Lower leg skin (tissue), 4 donors: ENCODE data around the gene SYDE1. TPM values are rescaled to one million over a fixed set of nuclear protein-coding genes. Genes with fewer than 3 reads are reported as not detected.

Experiments
- DNase-seq, 2 donors: peaks; one replicate each; pipeline ENCODE4 v3.0.0-alpha.2; 2019; ENCODE audit warnings: low spot score in 2 of 2
- H3K4me3 ChIP-seq: fragments of 200-600 bp; sonication (generic); 2 replicates; pipeline ENCODE4 v1.5.1; 2017; ENCODE audit warnings: mild to moderate bottlenecking, low read depth; ENCODE audit not compliant: poor library complexity, severe bottlenecking
- POLR2A ChIP-seq, 2 donors: fragments of 450-650 bp; IDR thresholded peaks; one replicate each; pipeline ENCODE4 v1.6.1; 2016 to 2017; ENCODE audit warnings: antibody characterized with exemption in 2 of 2, mild to moderate bottlenecking in 1 of 2, moderate library complexity in 1 of 2
- WGBS, 2 donors: methylation state at CpG; one replicate each; pipeline ENCODE4 v1.1.5; 2018; 5-methylcytosine and 5-hydroxymethylcytosine counted together
- intact Hi-C: fragments of 100-400 bp; cut with DNase I; formaldehyde crosslinking; loops from one replicate; pipeline ENCODE4 v1.15.0; 2023; ENCODE audit warnings: low total_unique reads
- total RNA-seq, 4 donors: library from RNA; depleted of rRNA; stranded (reverse); fragments of >200 nt; gene quantifications; one replicate each; pipeline ENCODE4 v1.1.0, GENCODE V29; 2016
- TF ChIP-seq, protein P1 (sequence below), 3 donors: fragments of 450-650 bp; IDR thresholded peaks; one replicate each; pipeline ENCODE4 v1.5.1; 2016; ENCODE audit warnings: antibody characterized with exemption in 3 of 3, mild to moderate bottlenecking in 3 of 3, moderate library complexity in 2 of 3

Gene SYDE1
- total RNA-seq, 4 donors from 2014 or later: 7.1 to 15.9 (median 9.9) TPM

DNA sequence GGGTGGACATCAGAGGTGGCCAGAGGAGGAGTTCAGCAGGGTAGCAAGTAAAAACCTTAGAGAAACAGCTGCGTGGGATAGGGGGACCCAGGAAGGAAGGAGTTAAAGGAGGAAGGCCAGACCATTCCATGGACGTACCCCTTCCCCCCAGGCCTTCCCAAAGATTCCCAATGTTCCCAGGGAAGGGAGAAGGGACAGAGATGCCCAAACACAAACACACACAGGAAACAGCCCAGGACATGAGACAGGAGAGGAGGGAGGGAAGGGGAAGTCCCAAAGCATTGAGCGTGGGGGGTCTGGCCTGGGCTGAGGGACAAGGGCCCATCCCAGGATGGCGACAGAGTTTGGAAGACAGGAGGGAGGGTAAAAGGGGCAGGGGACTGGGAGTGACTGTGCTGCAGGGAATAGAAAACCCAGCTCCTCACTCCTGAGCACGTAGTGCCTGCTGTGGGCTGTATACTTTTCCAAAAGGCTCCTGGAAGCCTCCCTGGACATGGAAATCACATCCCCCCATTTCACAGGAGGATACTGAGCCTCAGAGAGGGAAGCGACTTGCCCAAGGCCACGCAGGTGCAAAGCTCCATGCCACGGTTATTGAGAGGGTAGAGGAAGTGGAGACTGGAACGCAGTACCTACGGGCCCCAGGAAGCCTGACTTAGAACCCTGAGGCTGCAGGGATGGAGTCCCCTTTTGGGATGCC lies 1.1 kb downstream of the SYDE1 start:
- no peak for DNase-seq
- WGBS, 2 donors: 49 to 50% methylated on average over 10 of the region's 10 CpGs
- H3K4me3 ChIP-seq: peak overlapping the region; percentile 67
- intact Hi-C loops: no loop called here
- TF ChIP-seq, protein P1, sequence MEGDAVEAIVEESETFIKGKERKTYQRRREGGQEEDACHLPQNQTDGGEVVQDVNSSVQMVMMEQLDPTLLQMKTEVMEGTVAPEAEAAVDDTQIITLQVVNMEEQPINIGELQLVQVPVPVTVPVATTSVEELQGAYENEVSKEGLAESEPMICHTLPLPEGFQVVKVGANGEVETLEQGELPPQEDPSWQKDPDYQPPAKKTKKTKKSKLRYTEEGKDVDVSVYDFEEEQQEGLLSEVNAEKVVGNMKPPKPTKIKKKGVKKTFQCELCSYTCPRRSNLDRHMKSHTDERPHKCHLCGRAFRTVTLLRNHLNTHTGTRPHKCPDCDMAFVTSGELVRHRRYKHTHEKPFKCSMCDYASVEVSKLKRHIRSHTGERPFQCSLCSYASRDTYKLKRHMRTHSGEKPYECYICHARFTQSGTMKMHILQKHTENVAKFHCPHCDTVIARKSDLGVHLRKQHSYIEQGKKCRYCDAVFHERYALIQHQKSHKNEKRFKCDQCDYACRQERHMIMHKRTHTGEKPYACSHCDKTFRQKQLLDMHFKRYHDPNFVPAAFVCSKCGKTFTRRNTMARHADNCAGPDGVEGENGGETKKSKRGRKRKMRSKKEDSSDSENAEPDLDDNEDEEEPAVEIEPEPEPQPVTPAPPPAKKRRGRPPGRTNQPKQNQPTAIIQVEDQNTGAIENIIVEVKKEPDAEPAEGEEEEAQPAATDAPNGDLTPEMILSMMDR (IDR thresholded peaks at IDR 0.05): no peak
- no peak for TF ChIP-seq POLR2A (IDR thresholded peaks at IDR 0.05)

DNA sequence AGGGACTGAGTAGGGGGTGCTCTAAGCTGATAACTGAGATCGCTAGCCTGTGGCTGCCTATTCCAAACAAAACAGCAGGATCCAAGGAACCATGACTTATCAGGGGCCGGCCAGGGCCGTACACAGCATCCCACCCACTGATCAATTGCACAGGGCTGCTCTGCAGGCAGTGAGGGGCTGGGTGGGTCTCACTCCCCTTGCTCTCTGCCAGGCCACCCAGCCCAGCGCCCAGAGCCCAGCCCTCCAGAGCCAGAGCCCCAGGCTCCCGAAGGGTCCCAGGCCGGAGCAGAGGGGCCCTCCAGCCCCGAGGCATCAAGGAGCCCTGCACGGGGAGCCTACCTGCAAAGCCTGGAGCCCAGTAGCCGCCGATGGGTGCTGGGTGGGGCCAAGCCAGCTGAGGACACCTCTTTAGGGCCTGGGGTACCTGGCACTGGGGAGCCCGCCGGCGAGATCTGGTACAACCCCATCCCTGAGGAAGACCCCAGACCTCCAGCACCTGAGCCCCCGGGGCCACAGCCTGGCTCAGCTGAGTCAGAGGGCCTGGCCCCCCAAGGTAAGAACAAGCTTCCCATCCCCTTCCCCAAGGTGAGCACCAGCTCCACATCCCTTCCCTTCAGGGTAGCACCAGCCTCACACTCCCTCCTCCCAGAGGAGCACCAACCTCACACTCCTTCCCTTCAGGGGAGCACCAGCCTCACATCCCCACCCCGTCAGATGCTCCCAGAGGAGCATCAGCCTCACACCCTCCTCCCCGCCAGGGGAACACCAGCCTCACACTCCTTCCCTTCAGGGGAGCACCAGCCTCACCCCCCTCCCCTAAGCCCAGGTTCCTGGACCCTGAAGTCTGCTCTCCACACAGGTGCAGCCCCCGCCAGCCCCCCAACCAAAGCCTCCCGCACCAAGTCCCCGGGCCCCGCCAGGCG lies 1.9 kb downstream of the SYDE1 start:
- TF ChIP-seq POLR2A (IDR thresholded peaks at IDR 0.05): no peak
- TF ChIP-seq, protein P1 (IDR thresholded peaks at IDR 0.05): no peak
- intact Hi-C loops: no loop called here
- 88 to 89% methylated on average over 9 to 19 of the region's 21 CpGs for WGBS, 2 donors
- DNase-seq: no peak
- no peak overlapping the region for H3K4me3 ChIP-seq

DNA sequence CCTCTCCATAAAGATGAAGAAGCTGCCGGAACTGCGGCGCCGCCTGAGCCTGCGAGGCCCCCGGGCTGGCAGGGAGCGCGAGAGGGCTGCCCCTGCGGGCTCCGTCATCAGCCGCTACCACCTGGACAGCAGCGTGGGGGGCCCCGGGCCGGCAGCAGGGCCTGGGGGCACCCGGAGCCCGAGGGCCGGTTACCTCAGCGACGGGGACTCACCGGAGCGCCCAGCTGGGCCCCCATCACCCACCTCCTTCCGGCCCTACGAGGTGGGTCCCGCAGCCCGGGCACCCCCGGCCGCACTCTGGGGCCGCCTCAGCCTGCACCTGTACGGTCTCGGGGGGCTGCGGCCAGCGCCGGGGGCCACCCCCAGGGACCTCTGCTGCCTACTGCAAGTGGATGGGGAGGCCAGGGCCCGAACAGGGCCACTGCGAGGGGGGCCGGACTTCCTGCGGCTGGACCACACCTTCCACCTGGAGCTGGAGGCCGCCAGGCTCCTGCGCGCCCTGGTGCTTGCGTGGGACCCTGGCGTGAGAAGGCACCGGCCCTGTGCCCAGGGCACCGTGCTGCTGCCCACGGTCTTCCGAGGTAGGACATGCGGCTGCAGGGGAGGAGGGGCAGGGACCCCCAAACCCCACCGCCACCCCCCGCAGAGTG lies 2.7 kb downstream of the SYDE1 start:
- TF ChIP-seq, protein P1 (IDR thresholded peaks at IDR 0.05): no peak
- TF ChIP-seq POLR2A (IDR thresholded peaks at IDR 0.05): no peak
- intact Hi-C loops: no loop called here
- H3K4me3 ChIP-seq: no peak overlapping the region
- 91 to 97% methylated on average over 7 to 35 of the region's 49 CpGs for WGBS, 2 donors
- no peak for DNase-seq

DNA sequence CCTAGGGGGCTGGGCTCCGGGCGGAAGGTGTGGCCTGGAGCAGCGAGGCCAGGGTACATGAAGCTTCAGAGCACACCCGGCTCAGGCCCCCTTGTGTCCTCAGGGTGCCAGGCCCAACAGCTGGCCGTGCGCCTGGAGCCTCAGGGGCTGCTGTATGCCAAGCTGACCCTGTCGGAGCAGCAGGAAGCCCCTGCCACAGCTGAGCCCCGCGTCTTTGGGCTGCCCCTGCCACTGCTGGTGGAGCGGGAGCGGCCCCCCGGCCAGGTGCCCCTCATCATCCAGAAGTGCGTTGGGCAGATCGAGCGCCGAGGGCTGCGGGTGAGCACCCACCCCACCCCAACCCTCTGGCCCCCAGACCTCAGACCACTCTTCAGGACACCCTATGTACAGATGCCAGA lies 3.2 kb downstream of the SYDE1 start:
- intact Hi-C loops: no loop called here
- no peak for DNase-seq
- H3K4me3 ChIP-seq: no peak overlapping the region
- TF ChIP-seq, protein P1 (IDR thresholded peaks at IDR 0.05): no peak
- no peak for TF ChIP-seq POLR2A (IDR thresholded peaks at IDR 0.05)
- WGBS, 2 donors: 87 to 100% methylated on average over 3 to 10 of the region's 17 CpGs

DNA sequence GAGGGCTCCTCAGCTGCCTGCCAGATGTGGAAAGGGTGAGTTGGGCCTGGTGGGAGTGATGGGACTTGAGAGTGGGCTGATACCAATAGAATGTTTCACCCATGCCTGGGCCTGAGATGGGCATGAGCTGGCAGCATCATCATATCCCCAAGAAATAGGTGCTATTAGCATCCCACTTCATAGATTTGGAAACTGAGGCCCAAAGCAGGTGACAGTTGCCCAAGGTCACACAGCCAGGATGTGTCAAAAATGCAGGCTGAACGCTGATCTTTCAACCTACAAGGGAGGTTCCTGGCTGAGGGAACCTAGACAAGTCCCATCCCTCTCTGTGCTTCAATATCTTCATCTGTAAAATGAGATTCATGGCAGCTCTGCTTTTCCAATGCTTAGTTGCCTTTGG lies 4.6 kb downstream of the SYDE1 start:
- intact Hi-C loops: no loop called here
- TF ChIP-seq POLR2A (IDR thresholded peaks at IDR 0.05): no peak
- TF ChIP-seq, protein P1 (IDR thresholded peaks at IDR 0.05): no peak
- WGBS, 2 donors: 94 to 95% methylated on average over 1 of the region's 1 CpG
- no peak overlapping the region for H3K4me3 ChIP-seq
- no peak for DNase-seq
